GM21360 (cell line): ENCODE data around the gene HOMEZ.
"Not testable (repeated sequence)": the region's sequence is repeated elsewhere in the genome, so short reads cannot be mapped to it uniquely, and the experiment has no call there.

Experiments
- ATAC-seq: cut with Tn5 transposase; IDR thresholded peaks from one replicate; pipeline ENCODE4 v1.9.1; 2021; ENCODE audit warnings: mild to moderate bottlenecking, moderate library complexity; ENCODE audit not compliant: unreplicated experiment

The HOMEZ gene

GRCh38 chr14:23284654-23285529 lies 1.0 kb downstream of the HOMEZ start:
- no peak for ATAC-seq

DNA sequence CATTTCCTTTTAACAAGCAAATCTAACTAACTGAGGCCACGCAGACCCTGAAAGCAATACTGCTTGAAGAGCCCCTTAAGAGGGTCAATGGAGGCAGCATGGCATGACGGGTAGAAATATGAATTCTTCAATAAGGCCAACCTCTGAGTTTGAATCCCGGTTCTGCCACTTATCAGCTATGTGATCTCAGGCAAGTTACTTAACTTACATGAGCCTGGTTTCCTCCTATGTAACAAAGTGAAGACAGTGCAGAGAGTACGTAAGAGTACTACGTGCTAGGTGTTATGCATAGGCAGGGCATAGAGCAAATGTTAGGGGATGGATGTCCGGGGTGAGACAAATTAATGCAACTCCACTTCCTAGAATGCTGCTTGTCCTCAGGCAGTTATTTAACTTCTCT lies 4.7 kb downstream of the HOMEZ start:
- no peak for ATAC-seq

- ATAC-seq = not testable (repeated sequence)
Measured at GRCh38 chr14:23277928-23278327, 8.0 kb downstream of the HOMEZ start.

DNA sequence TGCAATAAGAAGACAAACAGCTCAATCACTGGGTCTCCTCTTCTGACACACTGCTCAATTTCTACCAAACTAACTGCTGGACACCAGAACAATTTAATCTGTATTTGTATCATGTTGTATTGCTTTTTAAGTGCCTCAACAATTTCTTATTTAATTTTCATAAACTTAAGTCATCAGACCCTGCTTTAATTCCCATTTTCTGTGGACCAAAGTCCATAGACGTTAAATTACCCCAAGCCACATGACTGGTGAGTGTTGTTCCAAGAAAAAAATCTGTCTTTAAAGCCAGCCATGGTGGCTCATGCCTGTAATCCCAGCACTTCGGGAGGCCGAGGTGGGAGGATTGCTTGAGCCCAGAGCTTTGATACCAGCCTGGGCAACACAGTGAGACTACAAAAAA lies 8.7 kb downstream of the HOMEZ start:
- ATAC-seq = no peak

- ATAC-seq = no peak
Measured at GRCh38 chr14:23275412-23275811, 10.5 kb downstream of the HOMEZ start.

DNA sequence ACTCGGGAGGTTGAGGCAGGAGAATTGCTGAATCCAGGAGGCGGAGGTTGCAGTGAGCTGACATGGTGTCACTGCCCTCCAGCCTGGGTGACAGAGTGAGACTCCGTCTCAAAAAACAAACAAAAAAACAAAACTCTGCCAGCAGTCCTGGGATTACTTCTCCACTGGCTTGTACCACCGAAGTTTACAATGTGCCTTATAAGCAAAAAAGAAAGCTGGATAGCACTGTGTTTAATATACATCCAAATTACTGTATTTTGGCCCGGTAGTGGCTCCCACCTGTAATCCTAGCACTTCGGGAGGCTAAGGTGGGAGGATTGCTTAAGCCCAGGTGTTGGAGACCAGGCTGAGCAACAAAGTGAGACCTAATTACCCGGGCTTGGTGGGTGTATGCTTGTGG lies 16.7 kb downstream of the HOMEZ start:
- ATAC-seq = no peak

GRCh38 chr14:23260849-23261248 lies 25.1 kb downstream of the HOMEZ start:
- ATAC-seq = not testable (repeated sequence)

DNA sequence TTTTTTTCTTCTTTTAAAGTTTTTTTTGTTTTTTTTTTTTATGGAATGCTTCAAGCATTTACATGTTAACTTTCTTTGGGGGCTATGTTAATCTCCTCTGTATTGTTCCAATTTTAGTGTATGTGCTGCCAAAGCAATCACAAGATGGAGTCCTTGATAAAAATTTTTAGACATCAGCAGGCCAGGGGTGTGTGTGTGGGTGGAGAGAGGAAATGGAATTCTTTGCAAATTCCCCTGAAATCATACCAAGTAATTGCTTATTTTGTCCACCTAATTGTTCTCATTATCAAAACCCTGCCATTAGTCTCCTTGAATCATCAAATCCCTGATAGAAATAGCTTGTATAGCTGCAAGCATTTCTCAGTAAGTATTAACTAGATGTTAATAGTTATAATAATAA lies 26.5 kb downstream of the HOMEZ start:
- no peak for ATAC-seq

- ATAC-seq = no peak
Measured at GRCh38 chr14:23258256-23258655, 27.7 kb downstream of the HOMEZ start.

- no peak for ATAC-seq
Measured at GRCh38 chr14:23252420-23253333, 33.3 kb downstream of the HOMEZ start.

- no peak for ATAC-seq
Measured at GRCh38 chr14:23252006-23252405, 33.9 kb downstream of the HOMEZ start.

- ATAC-seq = no peak
Measured at GRCh38 chr14:23249824-23250223, 36.1 kb downstream of the HOMEZ start.

GRCh38 chr14:23248601-23249000 lies 37.3 kb downstream of the HOMEZ start:
- no peak for ATAC-seq

GRCh38 chr14:23245282-23245681 lies 40.6 kb downstream of the HOMEZ start:
- ATAC-seq = no peak

GRCh38 chr14:23243066-23243465 lies 42.9 kb downstream of the HOMEZ start:
- ATAC-seq = no peak

DNA sequence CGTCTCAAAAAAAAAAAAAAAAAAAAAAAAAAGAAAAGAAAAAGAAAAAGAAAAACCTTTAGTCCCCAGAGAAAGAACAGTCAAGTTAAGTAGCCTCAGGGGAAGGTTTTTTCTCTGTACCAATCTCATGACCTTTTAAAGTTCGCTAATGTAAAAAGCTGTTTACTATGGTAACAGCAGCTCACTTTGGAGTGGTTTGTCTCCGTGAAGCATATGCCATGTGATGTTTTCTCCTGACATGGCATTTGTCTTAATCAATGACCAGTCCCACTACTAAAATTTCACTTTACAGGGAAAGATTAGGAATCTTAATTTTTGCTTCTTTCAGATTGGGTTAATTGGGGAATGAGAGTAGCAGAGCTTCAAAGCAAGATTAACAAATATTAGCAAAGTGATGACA lies 43.9 kb downstream of the HOMEZ start:
- ATAC-seq = no peak

- not testable (repeated sequence) for ATAC-seq
Measured at GRCh38 chr14:23241061-23241715, 44.7 kb downstream of the HOMEZ start.

DNA sequence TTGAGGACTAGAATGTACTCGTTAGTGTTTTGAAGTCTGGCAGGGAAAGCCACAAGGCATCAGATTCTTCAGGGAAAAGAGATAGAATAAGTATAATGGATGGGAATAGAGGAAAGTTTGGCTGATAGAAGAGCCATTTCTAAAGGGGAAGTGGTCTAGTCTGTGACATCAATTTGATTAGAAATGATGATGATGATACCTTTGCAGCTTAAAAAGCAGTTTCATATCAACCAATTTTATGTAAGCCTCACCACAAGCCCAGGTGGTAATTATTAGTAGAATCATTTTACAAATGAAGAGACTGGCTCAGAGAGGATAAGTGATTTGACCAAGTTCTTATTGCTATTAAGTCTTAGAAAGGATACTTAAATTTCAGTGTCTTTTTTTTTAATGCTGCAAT lies 45.3 kb downstream of the HOMEZ start:
- ATAC-seq = no peak

- ATAC-seq = no peak
Measured at GRCh38 chr14:23237772-23238594, 47.9 kb downstream of the HOMEZ start, which contains the start of gene RNF212B. TSS of gene RNF212B (plus strand) at chr14:23237936. CDS start at chr14:23240346, 2,410 bp downstream.

GRCh38 chr14:23232241-23232808 lies 53.6 kb downstream of the HOMEZ start:
- not testable (repeated sequence) for ATAC-seq
